OCI-LY1 (cell line): ENCODE measurements around the gene STK36.

Experiments
- H2AFZ ChIP-seq: fragments of 200-600 bp; sonication (generic), shearing (Covaris generic); 2 replicates; pipeline ENCODE4 v1.6.0; 2014; ENCODE audit warnings: antibody characterized with exemption, mild to moderate bottlenecking, low read length
- H3F3A ChIP-seq: fragments of 200-600 bp; sonication (generic), shearing (Covaris generic); 2 replicates; pipeline ENCODE4 v1.6.0; 2014; ENCODE audit warnings: mild to moderate bottlenecking, antibody characterized with exemption, low read length, moderate library complexity; ENCODE audit not compliant: insufficient read depth
- H3K27ac ChIP-seq: fragments of 200-600 bp; sonication (generic); 2 replicates; pipeline ENCODE4 v1.5.1; 2014; ENCODE audit warnings: low read length, mixed run types, mild to moderate bottlenecking, low read depth; ENCODE audit not compliant: poor library complexity, severe bottlenecking
- H3K27me3 ChIP-seq: fragments of 200-600 bp; sonication (generic); 2 replicates; pipeline ENCODE4 v1.6.0; 2014; ENCODE audit warnings: antibody characterized with exemption, mild to moderate bottlenecking, low read length, moderate library complexity; ENCODE audit not compliant: insufficient read depth
- H3K36me3 ChIP-seq: fragments of 200-600 bp; sonication (generic); 2 replicates; pipeline ENCODE4 v1.6.1; 2014; ENCODE audit warnings: mild to moderate bottlenecking, antibody characterized with exemption, low read length, moderate library complexity, mixed read lengths; ENCODE audit not compliant: insufficient read depth
- H3K4me1 ChIP-seq: fragments of 200-600 bp; sonication (generic); 2 replicates; pipeline ENCODE4 v1.5.1; 2014; ENCODE audit warnings: mild to moderate bottlenecking, low read length, moderate library complexity; ENCODE audit not compliant: insufficient read depth, severe bottlenecking
- H3K4me2 ChIP-seq: fragments of 200-600 bp; sonication (generic), shearing (Covaris generic); 2 replicates; pipeline ENCODE4 v1.6.1; 2014; ENCODE audit warnings: low read length
- H3K4me3 ChIP-seq: fragments of 200-600 bp; sonication (generic); 2 replicates; pipeline ENCODE4 v1.5.1; 2014; ENCODE audit warnings: low read length, low read depth, mild to moderate bottlenecking, mixed read lengths; ENCODE audit not compliant: poor library complexity, severe bottlenecking
- H3K79me2 ChIP-seq: fragments of 200-600 bp; shearing (Covaris generic); 2 replicates; pipeline ENCODE4 v1.6.1; 2016; ENCODE audit warnings: mixed run types, low read length, mixed read lengths; ENCODE audit not compliant: insufficient read depth
- H3K9ac ChIP-seq: fragments of 200-600 bp; sonication (generic), shearing (Covaris generic); 2 replicates; pipeline ENCODE4 v1.6.1; 2014; ENCODE audit warnings: mild to moderate bottlenecking, low read length, mixed read lengths
- H3K9me2 ChIP-seq: fragments of 200-600 bp; sonication (generic), shearing (Covaris generic); 2 replicates; pipeline ENCODE4 v1.6.1; 2014; ENCODE audit warnings: low read depth, mild to moderate bottlenecking, low read length, mixed read lengths
- H3K9me3 ChIP-seq: fragments of 200-600 bp; shearing (Covaris generic); 2 replicates; pipeline ENCODE4 v1.6.1; 2014; ENCODE audit warnings: low read length, mixed read lengths
- H4K20me1 ChIP-seq: fragments of 200-600 bp; sonication (generic), shearing (Covaris generic); 2 replicates; pipeline ENCODE4 v1.6.0; 2016; ENCODE audit warnings: mild to moderate bottlenecking, low read length; ENCODE audit not compliant: insufficient read depth
- CTCF ChIP-seq: fragments of 200-600 bp; sonication (generic), shearing (Covaris generic); IDR thresholded peaks from 2 replicates; pipeline ENCODE4 v1.5.1; 2017; ENCODE audit warnings: mild to moderate bottlenecking, antibody characterized with exemption, low read length, moderate library complexity, mixed read lengths
- EZH2 ChIP-seq: fragments of 200-600 bp; sonication (generic), shearing (Covaris generic); IDR thresholded peaks from 2 replicates; pipeline ENCODE4 v1.8.0; 2017; ENCODE audit warnings: borderline replicate concordance, mixed run types, mild to moderate bottlenecking, antibody characterized with exemption, low read length, moderate library complexity, mixed read lengths

Gene STK36

GRCh38 chr2:218745160-218745558, 73.3 kb downstream of the STK36 start:
- H3F3A ChIP-seq = no peaks in the 10 kb centered on the region
- no peaks in the 10 kb centered on the region for H3K27me3 ChIP-seq
- H3K79me2 ChIP-seq = no peaks in the 10 kb centered on the region
- no peak overlapping the region for H3K4me2 ChIP-seq
- TF ChIP-seq EZH2 (no peak), CTCF (no peak)
- H3K4me1 ChIP-seq = no peaks in the 10 kb centered on the region
- no peaks in the 10 kb centered on the region for H4K20me1 ChIP-seq
- H3K9ac ChIP-seq = no peak overlapping the region
- H2AFZ ChIP-seq = no peak overlapping the region
- no peak overlapping the region for H3K27ac ChIP-seq
- H3K36me3 ChIP-seq = peaks cover 92% of the 10 kb centered on the region
- H3K9me2 ChIP-seq = no peaks in the 10 kb centered on the region
- H3K4me3 ChIP-seq = no peak overlapping the region
- no peaks in the 10 kb centered on the region for H3K9me3 ChIP-seq

- H3K9me2 ChIP-seq = no peaks in the 10 kb centered on the region
- no peak overlapping the region for H3K27ac ChIP-seq
- no peaks in the 10 kb centered on the region for H3K4me1 ChIP-seq
- H3K4me3 ChIP-seq = no peak overlapping the region
- no peak overlapping the region for H2AFZ ChIP-seq
- no peaks in the 10 kb centered on the region for H3K9me3 ChIP-seq
- no peaks in the 10 kb centered on the region for H4K20me1 ChIP-seq
- no peak overlapping the region for H3K4me2 ChIP-seq
- no peaks in the 10 kb centered on the region for H3K27me3 ChIP-seq
- TF ChIP-seq EZH2 (no peak), CTCF (no peak)
- no peaks in the 10 kb centered on the region for H3F3A ChIP-seq
- peaks cover 92% of the 10 kb centered on the region for H3K36me3 ChIP-seq
- H3K79me2 ChIP-seq = no peaks in the 10 kb centered on the region
- H3K9ac ChIP-seq = no peak overlapping the region
Measured at GRCh38 chr2:218745559-218746469, 73.9 kb downstream of the STK36 start.

GRCh38 chr2:218746470-218746795, 74.5 kb downstream of the STK36 start:
- Histone ChIP-seq H3K4me3 (no peak overlapping the region), H3K4me2 (no peak overlapping the region), H3K27me3 (no peaks in the 10 kb centered on the region), H3K9me2 (no peaks in the 10 kb centered on the region), H3K9me3 (no peaks in the 10 kb centered on the region), H3K4me1 (no peaks in the 10 kb centered on the region), H3F3A (no peaks in the 10 kb centered on the region), H3K9ac (no peak overlapping the region), H3K36me3 (peaks cover 92% of the 10 kb centered on the region), H3K27ac (no peak overlapping the region), H2AFZ (no peak overlapping the region), H3K79me2 (no peaks in the 10 kb centered on the region), H4K20me1 (no peaks in the 10 kb centered on the region)
- TF ChIP-seq CTCF (no peak), EZH2 (no peak)
